Progenitor cell of endocrine pancreas (in vitro differentiated cells): Measurements from ENCODE around the gene TASOR2. TPM values are rescaled to one million over a fixed set of nuclear protein-coding genes. Genes with fewer than 3 reads are reported as not detected.

Experiments used
- DNase-seq: peaks from one replicate; pipeline ENCODE4 v3.0.0; 2021; ENCODE audit warnings: low spot score; ENCODE audit not compliant: unreplicated experiment
- H3K27ac Mint-ChIP-seq: 2 replicates; pipeline ENCODE4 v1.8.0; 2021; ENCODE audit warnings: mild to moderate bottlenecking, moderate library complexity, mixed read lengths
- H3K27me3 Mint-ChIP-seq: 2 replicates; pipeline ENCODE4 v1.8.0; 2021; ENCODE audit warnings: mixed read lengths
- H3K36me3 Mint-ChIP-seq: 2 replicates; pipeline ENCODE4 v1.8.0; 2022; ENCODE audit warnings: mixed read lengths; ENCODE audit not compliant: insufficient read depth
- H3K4me1 Mint-ChIP-seq: 2 replicates; pipeline ENCODE4 v1.8.0; 2021; ENCODE audit warnings: low read depth, mixed read lengths
- H3K4me3 Mint-ChIP-seq: 2 replicates; pipeline ENCODE4 v1.8.0; 2021; ENCODE audit warnings: low read depth, mild to moderate bottlenecking, moderate library complexity, mixed read lengths
- H3K9me3 Mint-ChIP-seq: 2 replicates; pipeline ENCODE4 v1.8.0; 2021; ENCODE audit warnings: low read depth, mixed read lengths
- CTCF ChIP-seq: fragments of 200-600 bp; sonication (generic); IDR thresholded peaks from one replicate; pipeline ENCODE4 v1.5.0; 2021; ENCODE audit warnings: antibody characterized with exemption, mild to moderate bottlenecking; ENCODE audit not compliant: unreplicated experiment
- total RNA-seq: library from RNA; stranded (reverse); gene quantifications from 2 replicates; pipeline ENCODE4 v1.2.1, GENCODE V29; 2021

Gene TASOR2
- total RNA-seq, 1 donor from 2014 or later: 57.7 TPM

DNA sequence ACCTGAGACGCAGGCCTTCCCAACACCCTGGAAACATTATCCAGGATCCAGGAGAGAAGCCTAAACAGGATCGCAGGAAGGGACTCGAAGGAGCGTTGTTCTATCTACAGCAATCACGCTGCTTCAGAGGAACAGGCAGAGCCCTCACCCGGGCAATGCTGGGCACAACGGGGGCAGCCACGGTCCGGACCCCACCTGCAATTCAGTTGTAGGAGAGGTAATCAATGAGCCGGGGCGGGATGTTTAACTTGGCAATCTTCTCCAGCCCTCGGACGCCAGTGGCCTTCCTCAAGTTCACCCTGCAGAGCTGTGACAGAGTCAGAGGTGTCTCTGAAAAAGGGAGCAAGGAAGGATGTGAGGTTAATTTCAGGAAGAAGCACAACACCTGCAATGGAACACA lies 44.1 kb upstream of the TASOR2 start:
- H3K4me1 Mint-ChIP-seq: peaks cover 3% of the 10 kb centered on the region
- H3K9me3 Mint-ChIP-seq: no peaks in the 10 kb centered on the region
- H3K27ac Mint-ChIP-seq: no peak overlapping the region
- no peak overlapping the region for H3K4me3 Mint-ChIP-seq
- no peaks in the 10 kb centered on the region for H3K27me3 Mint-ChIP-seq
- no peak for DNase-seq
- H3K36me3 Mint-ChIP-seq: peaks cover 21% of the 10 kb centered on the region
- no peak for TF ChIP-seq CTCF

GRCh38 chr10:5641501-5641900 lies 43.1 kb upstream of the TASOR2 start:
- peaks cover 6% of the 10 kb centered on the region for H3K4me1 Mint-ChIP-seq
- no peak overlapping the region for H3K27ac Mint-ChIP-seq
- H3K9me3 Mint-ChIP-seq: no peaks in the 10 kb centered on the region
- peaks cover 21% of the 10 kb centered on the region for H3K36me3 Mint-ChIP-seq
- TF ChIP-seq CTCF: no peak
- no peak for DNase-seq
- H3K27me3 Mint-ChIP-seq: no peaks in the 10 kb centered on the region
- H3K4me3 Mint-ChIP-seq: no peak overlapping the region

- peaks cover 28% of the 10 kb centered on the region for H3K36me3 Mint-ChIP-seq
- H3K9me3 Mint-ChIP-seq: no peaks in the 10 kb centered on the region
- no peak overlapping the region for H3K4me3 Mint-ChIP-seq
- H3K27me3 Mint-ChIP-seq: no peaks in the 10 kb centered on the region
- no peak overlapping the region for H3K27ac Mint-ChIP-seq
- H3K4me1 Mint-ChIP-seq: peaks cover 7% of the 10 kb centered on the region
- DNase-seq: no peak
- no peak for TF ChIP-seq CTCF
Observed at GRCh38 chr10:5643346-5644067, 41.1 kb upstream of the TASOR2 start.

- no peak overlapping the region for H3K27ac Mint-ChIP-seq
- no peak for TF ChIP-seq CTCF
- H3K4me3 Mint-ChIP-seq: no peak overlapping the region
- H3K27me3 Mint-ChIP-seq: no peaks in the 10 kb centered on the region
- no peaks in the 10 kb centered on the region for H3K9me3 Mint-ChIP-seq
- peaks cover 7% of the 10 kb centered on the region for H3K4me1 Mint-ChIP-seq
- H3K36me3 Mint-ChIP-seq: peaks cover 30% of the 10 kb centered on the region
- no peak for DNase-seq
Observed at GRCh38 chr10:5644930-5645329, 39.7 kb upstream of the TASOR2 start.

DNA sequence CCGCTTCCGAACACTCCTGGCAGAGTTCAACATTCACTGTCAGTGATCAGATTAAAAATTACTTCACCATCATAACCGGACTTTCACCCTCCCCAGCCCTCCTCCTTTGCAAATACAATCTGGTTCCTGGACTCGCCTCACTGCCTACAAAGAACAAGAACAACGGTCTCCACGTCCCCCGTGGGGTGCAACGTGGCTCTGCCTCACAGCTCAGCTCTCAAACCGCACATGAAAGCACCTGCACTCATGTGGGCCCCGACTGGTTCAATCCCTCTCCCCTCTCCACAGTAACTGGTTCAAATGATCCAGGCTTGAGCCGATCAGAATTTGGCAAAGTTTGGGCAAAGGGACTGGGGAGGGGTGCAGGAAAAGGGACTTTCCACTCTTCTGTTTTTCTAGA lies 39.3 kb upstream of the TASOR2 start:
- no peak for TF ChIP-seq CTCF
- Mint-ChIP-seq H3K4me1 (peaks cover 7% of the 10 kb centered on the region), H3K4me3 (no peak overlapping the region), H3K36me3 (peaks cover 33% of the 10 kb centered on the region), H3K27ac (no peak overlapping the region), H3K9me3 (no peaks in the 10 kb centered on the region), H3K27me3 (no peaks in the 10 kb centered on the region)
- no peak for DNase-seq
